ENCODE data around the gene DPYD. TPM values are rescaled to one million over a fixed set of nuclear protein-coding genes. Genes with fewer than 3 reads are reported as not detected.

The DPYD gene
- total RNA-seq, 2 experiments from 2014 or later: 34.4 to 35.9 TPM

DNA sequence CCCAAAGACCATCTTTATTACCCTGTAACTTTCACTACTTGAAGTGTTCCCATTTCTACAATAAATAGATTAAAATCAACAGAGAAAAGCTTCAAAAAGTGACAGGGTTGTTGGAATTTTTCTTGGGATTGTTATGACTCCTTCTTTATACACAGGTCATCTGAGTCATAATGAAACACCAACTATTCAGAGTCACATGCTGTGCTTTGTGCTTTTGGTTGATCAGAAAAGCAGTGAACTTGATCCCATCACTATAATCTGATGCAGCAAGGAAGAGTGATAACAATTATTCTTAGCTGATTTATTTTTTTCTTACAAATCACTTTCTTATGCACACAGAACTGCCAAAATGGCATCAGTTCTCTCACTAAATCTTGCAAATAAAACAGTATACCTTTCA, 776.3 kb downstream of the DPYD start:
- no peaks in the 10 kb centered on the region for H3K27me3 Mint-ChIP-seq
- no peaks in the 10 kb centered on the region for H3K36me3 ChIP-seq (ENCODE audit: insufficient read depth, low read length)
- POLR2A ChIA-PET: no interaction called here
- no peak overlapping the region for H3K4me3 Mint-ChIP-seq
- no peak for ATAC-seq (ENCODE audit: poor library complexity)
- no peak overlapping the region for H3K4me3 ChIP-seq (ENCODE audit: low read length)
- CTCF ChIA-PET: no interaction called here
- H3K27ac ChIP-seq (ENCODE audit: low read depth in 1 of 2, low read length in 2 of 2): no peak overlapping the region
- H3K27ac Mint-ChIP-seq: no peak overlapping the region
- no peaks in the 10 kb centered on the region for H3K27me3 ChIP-seq (ENCODE audit: control insufficient read depth in 1 of 2, insufficient read depth in 2 of 2, low read length in 2 of 2)
- H3K9me3 ChIP-seq (ENCODE audit: control insufficient read depth in 1 of 2, insufficient read depth in 1 of 2, low read length in 2 of 2): no peaks in the 10 kb centered on the region
- TF ChIP-seq, protein P1, sequence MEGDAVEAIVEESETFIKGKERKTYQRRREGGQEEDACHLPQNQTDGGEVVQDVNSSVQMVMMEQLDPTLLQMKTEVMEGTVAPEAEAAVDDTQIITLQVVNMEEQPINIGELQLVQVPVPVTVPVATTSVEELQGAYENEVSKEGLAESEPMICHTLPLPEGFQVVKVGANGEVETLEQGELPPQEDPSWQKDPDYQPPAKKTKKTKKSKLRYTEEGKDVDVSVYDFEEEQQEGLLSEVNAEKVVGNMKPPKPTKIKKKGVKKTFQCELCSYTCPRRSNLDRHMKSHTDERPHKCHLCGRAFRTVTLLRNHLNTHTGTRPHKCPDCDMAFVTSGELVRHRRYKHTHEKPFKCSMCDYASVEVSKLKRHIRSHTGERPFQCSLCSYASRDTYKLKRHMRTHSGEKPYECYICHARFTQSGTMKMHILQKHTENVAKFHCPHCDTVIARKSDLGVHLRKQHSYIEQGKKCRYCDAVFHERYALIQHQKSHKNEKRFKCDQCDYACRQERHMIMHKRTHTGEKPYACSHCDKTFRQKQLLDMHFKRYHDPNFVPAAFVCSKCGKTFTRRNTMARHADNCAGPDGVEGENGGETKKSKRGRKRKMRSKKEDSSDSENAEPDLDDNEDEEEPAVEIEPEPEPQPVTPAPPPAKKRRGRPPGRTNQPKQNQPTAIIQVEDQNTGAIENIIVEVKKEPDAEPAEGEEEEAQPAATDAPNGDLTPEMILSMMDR (IDR thresholded peaks at IDR 0.05): no peak
- peaks cover 16% of the 10 kb centered on the region for H3K36me3 Mint-ChIP-seq (ENCODE audit: low read depth)
- no peaks in the 10 kb centered on the region for H3K9me3 Mint-ChIP-seq
- intact Hi-C loops (cut with DNase I, micrococcal nuclease): no loop called here
- no peak for DNase-seq
- H3K4me1 ChIP-seq (ENCODE audit: insufficient read depth, low read length): no peaks in the 10 kb centered on the region
- H3K4me1 Mint-ChIP-seq (ENCODE audit: low read depth): no peaks in the 10 kb centered on the region

DNA sequence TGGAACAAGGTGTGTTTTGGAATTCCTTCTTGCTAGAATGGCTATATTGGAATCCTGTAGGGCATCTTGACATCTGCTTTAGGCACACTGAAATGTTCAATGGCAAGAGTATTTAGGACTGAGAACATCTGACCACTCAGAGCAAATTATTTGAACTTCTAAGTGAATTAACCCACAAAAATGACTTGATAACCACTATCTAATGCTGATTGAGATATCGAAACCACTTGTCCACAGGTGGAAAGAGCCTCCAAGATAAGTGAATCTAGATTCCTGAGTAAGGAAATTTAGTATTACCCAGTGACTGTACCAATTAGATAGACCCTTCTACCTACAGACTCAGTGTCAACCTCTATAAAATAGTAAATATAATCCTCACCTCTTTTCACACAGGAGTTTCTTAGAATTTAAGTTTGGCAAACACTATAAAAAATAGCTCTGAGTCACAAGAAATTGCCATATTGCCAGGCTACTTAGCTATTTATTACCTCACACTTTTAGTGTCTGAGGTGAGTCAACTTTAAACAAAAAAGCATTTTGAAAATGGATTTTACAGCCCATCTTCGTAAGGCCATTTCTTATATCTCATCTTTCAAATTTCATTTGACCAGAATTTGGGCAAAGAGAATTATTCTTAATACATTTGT, 777.5 kb downstream of the DPYD start:
- Mint-ChIP-seq H3K36me3 (ENCODE audit: low read depth) (peaks cover 16% of the 10 kb centered on the region), H3K9me3 (no peaks in the 10 kb centered on the region), H3K27me3 (no peaks in the 10 kb centered on the region), H3K27ac (no peak overlapping the region), H3K4me1 (ENCODE audit: low read depth) (no peaks in the 10 kb centered on the region), H3K4me3 (no peak overlapping the region)
- H3K27ac ChIP-seq (ENCODE audit: low read depth in 1 of 2, low read length in 2 of 2): no peak overlapping the region
- no peaks in the 10 kb centered on the region for H3K4me1 ChIP-seq (ENCODE audit: insufficient read depth, low read length)
- H3K9me3 ChIP-seq (ENCODE audit: control insufficient read depth in 1 of 2, insufficient read depth in 1 of 2, low read length in 2 of 2): no peaks in the 10 kb centered on the region
- TF ChIP-seq, protein P1 (IDR thresholded peaks at IDR 0.05): no peak
- ATAC-seq (ENCODE audit: poor library complexity) (no peak), DNase-seq (no peak)
- ChIA-PET POLR2A (no interaction called here), CTCF (interaction anchor here (1.0 kb wide), 1 partner anchor 15 kb away, joined by 4 read pairs; no protein-coding TSS in a partner anchor)
- H3K27me3 ChIP-seq (ENCODE audit: control insufficient read depth in 1 of 2, insufficient read depth in 2 of 2, low read length in 2 of 2): no peaks in the 10 kb centered on the region
- no peak overlapping the region for H3K4me3 ChIP-seq (ENCODE audit: low read length)
- intact Hi-C loops (cut with DNase I, micrococcal nuclease): no loop called here
- H3K36me3 ChIP-seq (ENCODE audit: insufficient read depth, low read length): no peaks in the 10 kb centered on the region

DNA sequence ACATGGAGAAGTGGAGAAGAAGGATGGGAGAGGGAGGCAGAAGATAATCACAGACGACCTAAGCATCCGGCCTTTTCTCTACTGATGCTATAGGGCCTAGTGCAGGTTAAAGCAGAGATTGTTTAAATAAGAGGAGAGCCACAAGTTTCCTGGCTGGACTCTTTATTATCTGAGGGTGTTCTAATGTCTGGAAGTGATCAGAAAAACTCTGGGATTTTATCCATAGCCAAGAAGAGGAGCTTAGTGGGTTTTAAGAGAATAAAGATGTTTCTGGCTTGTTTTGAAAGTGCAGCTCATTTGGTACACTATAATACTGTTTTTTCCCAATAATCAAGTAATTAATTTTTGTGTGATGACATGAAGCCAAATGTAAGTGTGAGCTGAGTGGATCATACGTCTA, 780.2 kb downstream of the DPYD start:
- TF ChIP-seq, protein P1 (IDR thresholded peaks at IDR 0.05): no peak
- H3K9me3 ChIP-seq (ENCODE audit: control insufficient read depth in 1 of 2, insufficient read depth in 1 of 2, low read length in 2 of 2): no peaks in the 10 kb centered on the region
- DNase-seq (no peak), ATAC-seq (ENCODE audit: poor library complexity) (no peak)
- intact Hi-C loops (cut with DNase I, micrococcal nuclease): no loop called here
- no peaks in the 10 kb centered on the region for H3K27me3 Mint-ChIP-seq
- ChIA-PET CTCF (no interaction called here), POLR2A (no interaction called here)
- no peak overlapping the region for H3K27ac ChIP-seq (ENCODE audit: low read depth in 1 of 2, low read length in 2 of 2)
- no peaks in the 10 kb centered on the region for H3K4me1 Mint-ChIP-seq (ENCODE audit: low read depth)
- H3K4me3 Mint-ChIP-seq: no peak overlapping the region
- no peaks in the 10 kb centered on the region for H3K36me3 ChIP-seq (ENCODE audit: insufficient read depth, low read length)
- H3K4me1 ChIP-seq (ENCODE audit: insufficient read depth, low read length): no peaks in the 10 kb centered on the region
- H3K36me3 Mint-ChIP-seq (ENCODE audit: low read depth): peaks cover 14% of the 10 kb centered on the region
- H3K9me3 Mint-ChIP-seq: no peaks in the 10 kb centered on the region
- H3K27me3 ChIP-seq (ENCODE audit: control insufficient read depth in 1 of 2, insufficient read depth in 2 of 2, low read length in 2 of 2): no peaks in the 10 kb centered on the region
- H3K4me3 ChIP-seq (ENCODE audit: low read length): no peak overlapping the region
- H3K27ac Mint-ChIP-seq: no peak overlapping the region

Data from CD4-positive, alpha-beta T cell (primary cell).